ENCODE measurements around the gene KRTAP10-9.

The KRTAP10-9 gene

DNA sequence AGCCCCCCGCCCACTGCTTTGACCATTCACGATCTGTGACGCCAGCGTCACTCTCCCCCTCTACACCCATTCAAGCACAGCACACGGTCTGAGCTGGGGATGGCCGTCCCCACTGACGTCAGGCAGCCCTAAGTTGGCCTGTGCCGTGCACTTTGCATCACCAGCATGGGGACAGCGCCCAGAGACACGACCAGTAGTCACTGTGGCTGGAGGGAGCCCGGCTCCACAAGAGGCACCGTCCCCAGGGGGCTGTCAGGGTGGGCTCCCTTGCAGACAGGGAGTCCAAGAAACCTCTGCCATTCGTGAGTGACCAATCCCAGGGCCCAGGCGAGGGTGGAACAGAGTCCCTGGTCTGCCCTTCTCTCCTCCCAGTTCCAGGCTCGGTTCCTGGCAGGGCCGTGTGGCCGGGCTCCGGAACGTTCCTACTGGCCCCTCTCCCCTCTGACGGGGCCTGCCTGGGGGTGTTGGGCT, 12.7 kb upstream of the KRTAP10-9 start:
- H3K9me3 ChIP-seq (ENCODE audit: insufficient read depth, low read length), result no peaks in the 10 kb centered on the region
- H3K4me3 ChIP-seq (ENCODE audit: insufficient read depth, low read length, poor library complexity, severe bottlenecking), result no peak overlapping the region
- H3K36me3 ChIP-seq (ENCODE audit: low read length), result no peaks in the 10 kb centered on the region
- no peaks in the 10 kb centered on the region for H3K9me2 ChIP-seq (replicated peaks; ENCODE audit: insufficient read depth, low read length)
- H3K9ac ChIP-seq (ENCODE audit: low read length), result no peak overlapping the region
- no peaks in the 10 kb centered on the region for H4K20me1 ChIP-seq (ENCODE audit: low read depth, low read length)
- H2AFZ ChIP-seq (ENCODE audit: low read depth, low read length, severe bottlenecking), result no peak overlapping the region
- no peaks in the 10 kb centered on the region for H3K27me3 ChIP-seq (ENCODE audit: low read length)
- no peak overlapping the region for H3K27ac ChIP-seq (ENCODE audit: low read depth, low read length)
- H3K79me2 ChIP-seq (ENCODE audit: insufficient read depth, low read length), result no peaks in the 10 kb centered on the region
- H3F3A ChIP-seq (ENCODE audit: insufficient read depth), result no peaks in the 10 kb centered on the region
- TF ChIP-seq EZH2phosphoT487 (conservative IDR thresholded peaks at IDR 0.05; ENCODE audit: low read length), result no peak
- TF ChIP-seq, protein P1, sequence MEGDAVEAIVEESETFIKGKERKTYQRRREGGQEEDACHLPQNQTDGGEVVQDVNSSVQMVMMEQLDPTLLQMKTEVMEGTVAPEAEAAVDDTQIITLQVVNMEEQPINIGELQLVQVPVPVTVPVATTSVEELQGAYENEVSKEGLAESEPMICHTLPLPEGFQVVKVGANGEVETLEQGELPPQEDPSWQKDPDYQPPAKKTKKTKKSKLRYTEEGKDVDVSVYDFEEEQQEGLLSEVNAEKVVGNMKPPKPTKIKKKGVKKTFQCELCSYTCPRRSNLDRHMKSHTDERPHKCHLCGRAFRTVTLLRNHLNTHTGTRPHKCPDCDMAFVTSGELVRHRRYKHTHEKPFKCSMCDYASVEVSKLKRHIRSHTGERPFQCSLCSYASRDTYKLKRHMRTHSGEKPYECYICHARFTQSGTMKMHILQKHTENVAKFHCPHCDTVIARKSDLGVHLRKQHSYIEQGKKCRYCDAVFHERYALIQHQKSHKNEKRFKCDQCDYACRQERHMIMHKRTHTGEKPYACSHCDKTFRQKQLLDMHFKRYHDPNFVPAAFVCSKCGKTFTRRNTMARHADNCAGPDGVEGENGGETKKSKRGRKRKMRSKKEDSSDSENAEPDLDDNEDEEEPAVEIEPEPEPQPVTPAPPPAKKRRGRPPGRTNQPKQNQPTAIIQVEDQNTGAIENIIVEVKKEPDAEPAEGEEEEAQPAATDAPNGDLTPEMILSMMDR (IDR thresholded peaks at IDR 0.05; ENCODE audit: insufficient read depth, low read length, poor library complexity, severe bottlenecking), result no peak
- H3K4me2 ChIP-seq (ENCODE audit: low read depth, low read length, poor library complexity, severe bottlenecking), result no peak overlapping the region

DNA sequence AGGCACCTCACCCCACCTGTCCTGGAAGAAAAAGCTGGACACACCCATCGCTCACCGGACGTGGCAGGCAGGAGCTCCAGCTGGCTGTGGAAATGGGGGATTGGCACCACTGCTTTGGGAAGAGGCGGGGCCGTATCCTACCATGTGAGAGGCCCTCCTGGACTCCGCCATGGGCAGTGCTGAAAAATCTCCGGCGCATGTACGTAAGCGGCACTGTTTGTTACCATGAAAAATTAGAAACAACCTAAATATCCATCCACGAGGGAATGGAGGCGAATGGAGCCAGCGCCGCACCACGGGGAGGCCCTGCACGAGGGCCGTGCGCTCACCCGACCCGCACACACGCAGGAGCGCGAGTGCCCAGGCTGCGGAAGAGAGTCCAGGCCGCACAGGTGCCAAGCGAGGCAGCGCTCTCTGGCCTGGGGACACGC, 11.9 kb upstream of the KRTAP10-9 start:
- H3K4me2 ChIP-seq (ENCODE audit: low read depth, low read length, poor library complexity, severe bottlenecking), result no peak overlapping the region
- H3K36me3 ChIP-seq (ENCODE audit: low read length), result no peaks in the 10 kb centered on the region
- no peak for TF ChIP-seq EZH2phosphoT487 (conservative IDR thresholded peaks at IDR 0.05; ENCODE audit: low read length)
- TF ChIP-seq, protein P1 (IDR thresholded peaks at IDR 0.05; ENCODE audit: insufficient read depth, low read length, poor library complexity, severe bottlenecking), result no peak
- no peak overlapping the region for H3K4me3 ChIP-seq (ENCODE audit: insufficient read depth, low read length, poor library complexity, severe bottlenecking)
- no peak overlapping the region for H3K9ac ChIP-seq (ENCODE audit: low read length)
- no peaks in the 10 kb centered on the region for H4K20me1 ChIP-seq (ENCODE audit: low read depth, low read length)
- no peaks in the 10 kb centered on the region for H3K79me2 ChIP-seq (ENCODE audit: insufficient read depth, low read length)
- H3K9me2 ChIP-seq (replicated peaks; ENCODE audit: insufficient read depth, low read length), result no peaks in the 10 kb centered on the region
- H3K27me3 ChIP-seq (ENCODE audit: low read length), result no peaks in the 10 kb centered on the region
- no peak overlapping the region for H3K27ac ChIP-seq (ENCODE audit: low read depth, low read length)
- H3K9me3 ChIP-seq (ENCODE audit: insufficient read depth, low read length), result no peaks in the 10 kb centered on the region; the same call in 1 of the 2 replicates
- no peaks in the 10 kb centered on the region for H3F3A ChIP-seq (ENCODE audit: insufficient read depth)
- no peak overlapping the region for H2AFZ ChIP-seq (ENCODE audit: low read depth, low read length, severe bottlenecking)

DNA sequence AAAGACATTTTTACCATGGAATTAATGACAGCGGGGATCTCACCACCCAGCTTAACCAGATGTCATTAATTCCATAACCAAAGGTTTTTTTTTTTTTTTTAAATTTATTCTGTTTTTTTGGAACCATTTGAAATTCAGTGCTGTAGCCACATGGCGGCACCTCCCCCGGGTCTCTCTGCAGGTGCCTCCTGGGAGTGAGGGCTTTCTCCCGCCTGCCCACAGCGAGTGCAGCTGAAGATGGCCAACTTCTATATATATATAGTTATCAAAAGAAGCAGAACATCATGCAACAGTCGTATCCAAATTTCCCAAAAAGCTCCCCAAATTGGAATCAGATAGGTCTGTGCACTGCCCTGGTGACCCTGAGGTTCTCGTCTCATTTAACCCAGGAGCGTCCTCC, 11.4 kb upstream of the KRTAP10-9 start:
- H3F3A ChIP-seq (ENCODE audit: insufficient read depth), result no peaks in the 10 kb centered on the region
- H3K36me3 ChIP-seq (ENCODE audit: low read length), result no peaks in the 10 kb centered on the region
- no peak overlapping the region for H3K4me3 ChIP-seq (ENCODE audit: insufficient read depth, low read length, poor library complexity, severe bottlenecking)
- no peaks in the 10 kb centered on the region for H3K79me2 ChIP-seq (ENCODE audit: insufficient read depth, low read length)
- H3K9me2 ChIP-seq (replicated peaks; ENCODE audit: insufficient read depth, low read length), result no peaks in the 10 kb centered on the region
- no peak overlapping the region for H3K27ac ChIP-seq (ENCODE audit: low read depth, low read length)
- no peak overlapping the region for H2AFZ ChIP-seq (ENCODE audit: low read depth, low read length, severe bottlenecking)
- H3K9ac ChIP-seq (ENCODE audit: low read length), result no peak overlapping the region
- H3K9me3 ChIP-seq (ENCODE audit: insufficient read depth, low read length), result no peaks in the 10 kb centered on the region; the same call in 1 of the 2 replicates
- no peaks in the 10 kb centered on the region for H3K27me3 ChIP-seq (ENCODE audit: low read length)
- no peaks in the 10 kb centered on the region for H4K20me1 ChIP-seq (ENCODE audit: low read depth, low read length)
- H3K4me2 ChIP-seq (ENCODE audit: low read depth, low read length, poor library complexity, severe bottlenecking), result no peak overlapping the region
- TF ChIP-seq EZH2phosphoT487 (conservative IDR thresholded peaks at IDR 0.05; ENCODE audit: low read length), result no peak
- TF ChIP-seq, protein P1 (IDR thresholded peaks at IDR 0.05; ENCODE audit: insufficient read depth, low read length, poor library complexity, severe bottlenecking), result no peak
